HG03439 (cell line): ENCODE data around the gene RUNDC3A.
"Not testable (repeated sequence)": the region's sequence is repeated elsewhere in the genome, so short reads cannot be mapped to it uniquely, and the experiment has no call there.

Source experiments
- ATAC-seq: cut with Tn5 transposase; IDR thresholded peaks from one replicate; pipeline ENCODE4 v1.9.1; 2021; ENCODE audit warnings: mild to moderate bottlenecking, moderate library complexity; ENCODE audit not compliant: unreplicated experiment

Gene RUNDC3A

GRCh38 chr17:44358066-44358465 lies 49.7 kb downstream of the RUNDC3A start:
- ATAC-seq, result no peak

GRCh38 chr17:44359006-44359405 lies 50.6 kb downstream of the RUNDC3A start:
- no peak for ATAC-seq

GRCh38 chr17:44359458-44360143 lies 51.2 kb downstream of the RUNDC3A start:
- no peak for ATAC-seq

GRCh38 chr17:44360144-44360533 lies 51.7 kb downstream of the RUNDC3A start:
- no peak for ATAC-seq

- no peak for ATAC-seq
Measured at GRCh38 chr17:44360826-44361225, 52.4 kb downstream of the RUNDC3A start.

- ATAC-seq, result no peak
Measured at GRCh38 chr17:44361292-44362260, 53.2 kb downstream of the RUNDC3A start.

- ATAC-seq, result no peak
Measured at GRCh38 chr17:44362459-44362948, 54.1 kb downstream of the RUNDC3A start.

- no peak for ATAC-seq
Measured at GRCh38 chr17:44362949-44363612, 54.7 kb downstream of the RUNDC3A start.

- ATAC-seq, result peak; percentile 57
Measured at GRCh38 chr17:44363613-44364159, 55.3 kb downstream of the RUNDC3A start, which contains the start of gene FAM171A2. Gene FAM171A2 (minus strand): TSS chr17:44363853. CDS start chr17:44363714, 139 bp downstream.

- ATAC-seq, result not testable (repeated sequence)
Measured at GRCh38 chr17:44365051-44365450, 56.6 kb downstream of the RUNDC3A start.

GRCh38 chr17:44367231-44367979 lies 59.0 kb downstream of the RUNDC3A start:
- no peak for ATAC-seq
